ENCODE results near the gene RIPPLY3. TPM values are rescaled to one million over a fixed set of nuclear protein-coding genes. Genes with fewer than 3 reads are reported as not detected.
"Not testable (repeated sequence)": the region's sequence is repeated elsewhere in the genome, so short reads cannot be mapped to it uniquely, and the experiment has no call there.

The RIPPLY3 gene
- total RNA-seq, 2 experiments from 2014 or later = 0.17 TPM; not detected in 1

GRCh38 chr21:36989199-36989698 is 17.3 kb upstream of the RIPPLY3 start:
- peak overlapping the region; percentile 80 for H3K27ac Mint-ChIP-seq
- H3K27me3 Mint-ChIP-seq; POLR2A ChIA-PET; H3K36me3 Mint-ChIP-seq (ENCODE audit: low read depth); H3K9me3 Mint-ChIP-seq; DNase-seq: not testable (repeated sequence)
- CTCF ChIA-PET = interaction anchor here (0.6 to 1.8 kb wide), 10 partner anchors 10 to 1774 kb away, joined by 3 to 13 read pairs (median 4); partner anchors contain the start of genes HLCS and RIPPLY3
- peak overlapping the region; percentile 76 for H3K4me3 Mint-ChIP-seq
- peaks cover 46% of the 10 kb centered on the region for H3K4me1 Mint-ChIP-seq

GRCh38 chr21:36989699-36990507 is 16.6 kb upstream of the RIPPLY3 start:
- Mint-ChIP-seq H3K27me3 (no peaks in the 10 kb centered on the region), H3K4me3 (peak overlapping the region; percentile 85), H3K36me3 (ENCODE audit: low read depth) (peaks cover 2% of the 10 kb centered on the region), H3K27ac (peak overlapping the region; percentile 92), H3K9me3 (no peaks in the 10 kb centered on the region), H3K4me1 (peaks cover 49% of the 10 kb centered on the region)
- peak; percentile 86 for DNase-seq
- ChIA-PET CTCF (interaction anchor here (0.6 to 2.8 kb wide), 14 partner anchors 9 to 1774 kb away, joined by 3 to 13 read pairs (median 4); partner anchors contain the start of genes HLCS and RIPPLY3), POLR2A (interaction anchor here (0.6 kb wide), 1 partner anchor 454 kb away, joined by 3 read pairs; no protein-coding TSS in a partner anchor)

GRCh38 chr21:36990508-36991205 is 15.8 kb upstream of the RIPPLY3 start:
- H3K9me3 Mint-ChIP-seq = no peaks in the 10 kb centered on the region
- DNase-seq = no peak
- H3K4me3 Mint-ChIP-seq = peak overlapping the region; percentile 85
- H3K36me3 Mint-ChIP-seq (ENCODE audit: low read depth) = peaks cover 2% of the 10 kb centered on the region
- peaks cover 43% of the 10 kb centered on the region for H3K4me1 Mint-ChIP-seq
- CTCF ChIA-PET = interaction anchor here (0.6 to 2.8 kb wide), 8 partner anchors 9 to 265 kb away, joined by 3 to 9 read pairs (median 4); partner anchors contain the start of gene RIPPLY3
- POLR2A ChIA-PET = no interaction called here
- peak overlapping the region; percentile 92 for H3K27ac Mint-ChIP-seq
- no peaks in the 10 kb centered on the region for H3K27me3 Mint-ChIP-seq

- H3K4me3 Mint-ChIP-seq = no peak overlapping the region
- POLR2A ChIA-PET = no interaction called here
- CTCF ChIA-PET = interaction anchor here (2.2 to 2.8 kb wide), 2 partner anchors 7 to 17 kb away, joined by 7 to 9 read pairs; no protein-coding TSS in a partner anchor
Observed at GRCh38 chr21:36992671-36993070, 13.8 kb upstream of the RIPPLY3 start.

GRCh38 chr21:36994501-36995158 is 11.9 kb upstream of the RIPPLY3 start:
- Mint-ChIP-seq H3K4me1 (peaks cover 13% of the 10 kb centered on the region), H3K9me3 (no peaks in the 10 kb centered on the region), H3K27me3 (peaks cover 3% of the 10 kb centered on the region), H3K27ac (no peak overlapping the region), H3K36me3 (ENCODE audit: low read depth) (no peaks in the 10 kb centered on the region), H3K4me3 (no peak overlapping the region)
- CTCF ChIA-PET = no interaction called here
- POLR2A ChIA-PET = no interaction called here
- peak; percentile 51 for DNase-seq

More at GRCh38 chr21:36992671-36993070, 13.8 kb upstream of the RIPPLY3 start:
- peaks cover 3% of the 10 kb centered on the region for H3K27me3 Mint-ChIP-seq
- H3K36me3 Mint-ChIP-seq (ENCODE audit: low read depth) = no peaks in the 10 kb centered on the region
- H3K4me1 Mint-ChIP-seq = peaks cover 28% of the 10 kb centered on the region
- H3K27ac Mint-ChIP-seq = no peak overlapping the region
- no peaks in the 10 kb centered on the region for H3K9me3 Mint-ChIP-seq
- no peak for DNase-seq

- H3K4me1 Mint-ChIP-seq = peaks cover 12% of the 10 kb centered on the region
Observed at GRCh38 chr21:36995285-36995684, 11.2 kb upstream of the RIPPLY3 start.

GRCh38 chr21:36999131-36999898 is 7.2 kb upstream of the RIPPLY3 start:
- Mint-ChIP-seq H3K36me3 (ENCODE audit: low read depth) (no peaks in the 10 kb centered on the region), H3K9me3 (no peaks in the 10 kb centered on the region), H3K4me1 (peaks cover 22% of the 10 kb centered on the region), H3K27ac (no peak overlapping the region), H3K27me3 (peaks cover 3% of the 10 kb centered on the region), H3K4me3 (no peak overlapping the region)
- no peak for DNase-seq
- ChIA-PET CTCF (interaction anchor here (0.5 to 2.6 kb wide), 6 partner anchors 8 to 603 kb away, joined by 3 to 9 read pairs (median 4); no protein-coding TSS in a partner anchor), POLR2A (interaction anchor here (0.6 kb wide), 1 partner anchor 20 kb away, joined by 3 read pairs; no protein-coding TSS in a partner anchor)

More at GRCh38 chr21:36995285-36995684, 11.2 kb upstream of the RIPPLY3 start:
- CTCF ChIA-PET = interaction anchor here (1.0 kb wide), 1 partner anchor 54 kb away, joined by 3 read pairs; no protein-coding TSS in a partner anchor
- H3K27ac Mint-ChIP-seq; H3K36me3 Mint-ChIP-seq (ENCODE audit: low read depth); H3K27me3 Mint-ChIP-seq; POLR2A ChIA-PET; H3K4me3 Mint-ChIP-seq; DNase-seq; H3K9me3 Mint-ChIP-seq: not testable (repeated sequence)

GRCh38 chr21:37000381-37000780 is 6.1 kb upstream of the RIPPLY3 start:
- CTCF ChIA-PET = interaction anchor here (2.6 kb wide), 1 partner anchor 9 kb away, joined by 9 read pairs; no protein-coding TSS in a partner anchor
- Mint-ChIP-seq H3K27me3 (peaks cover 3% of the 10 kb centered on the region), H3K4me1 (peaks cover 14% of the 10 kb centered on the region), H3K9me3 (no peaks in the 10 kb centered on the region), H3K36me3 (ENCODE audit: low read depth) (no peaks in the 10 kb centered on the region), H3K4me3 (no peak overlapping the region), H3K27ac (no peak overlapping the region)
- POLR2A ChIA-PET = no interaction called here
- no peak for DNase-seq

- Mint-ChIP-seq H3K4me3 (no peak overlapping the region), H3K4me1 (peaks cover 14% of the 10 kb centered on the region), H3K27me3 (peaks cover 3% of the 10 kb centered on the region), H3K9me3 (no peaks in the 10 kb centered on the region), H3K36me3 (ENCODE audit: low read depth) (no peaks in the 10 kb centered on the region), H3K27ac (no peak overlapping the region)
- POLR2A ChIA-PET = no interaction called here
- no peak for DNase-seq
- CTCF ChIA-PET = no interaction called here
Observed at GRCh38 chr21:37001441-37001840, 5.1 kb upstream of the RIPPLY3 start.

- CTCF ChIA-PET; H3K36me3 Mint-ChIP-seq (ENCODE audit: low read depth); H3K27me3 Mint-ChIP-seq; POLR2A ChIA-PET; H3K27ac Mint-ChIP-seq; H3K9me3 Mint-ChIP-seq; DNase-seq; H3K4me3 Mint-ChIP-seq: not testable (repeated sequence)
- peaks cover 20% of the 10 kb centered on the region for H3K4me1 Mint-ChIP-seq
Observed at GRCh38 chr21:37002851-37003250, 3.7 kb upstream of the RIPPLY3 start.

- CTCF ChIA-PET; H3K9me3 Mint-ChIP-seq; H3K27ac Mint-ChIP-seq; DNase-seq; H3K36me3 Mint-ChIP-seq (ENCODE audit: low read depth); POLR2A ChIA-PET; H3K27me3 Mint-ChIP-seq; H3K4me3 Mint-ChIP-seq: not testable (repeated sequence)
- H3K4me1 Mint-ChIP-seq = peaks cover 20% of the 10 kb centered on the region
Observed at GRCh38 chr21:37003917-37004316, 2.6 kb upstream of the RIPPLY3 start.
